NOMO-1 treated with DMSO at 0.1 percent for 48 hours (cell line): ENCODE results near the gene AGXT2.
"Not testable (repeated sequence)": the region's sequence is repeated elsewhere in the genome, so short reads cannot be mapped to it uniquely, and the experiment has no call there.

Experiments
- DNase-seq: peaks from one replicate; lab custom pipeline; 2025; ENCODE audit not compliant: unreplicated experiment; lab: John Stamatoyannopoulos, UW

The AGXT2 gene

DNA sequence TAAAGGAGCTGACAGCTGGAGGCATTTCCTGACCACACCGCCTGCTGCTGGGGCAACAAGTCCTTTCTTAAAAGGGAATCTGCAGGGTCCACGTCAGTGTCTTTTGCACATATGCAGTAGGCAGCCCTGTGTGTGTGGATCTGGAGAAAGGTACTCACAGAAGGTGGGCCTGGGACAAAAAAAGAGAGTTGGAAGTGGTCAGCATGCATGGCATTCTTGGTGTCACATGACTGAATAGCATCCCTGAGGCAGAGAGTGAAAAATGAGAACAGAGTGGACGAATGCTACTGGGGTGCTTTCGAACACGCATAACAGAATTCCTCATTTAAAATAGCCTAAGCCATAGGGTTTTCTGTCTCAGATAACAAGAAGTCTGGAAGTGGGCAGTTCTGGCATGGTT lies 71.4 kb downstream of the AGXT2 start:
- DNase-seq, result no peak

DNA sequence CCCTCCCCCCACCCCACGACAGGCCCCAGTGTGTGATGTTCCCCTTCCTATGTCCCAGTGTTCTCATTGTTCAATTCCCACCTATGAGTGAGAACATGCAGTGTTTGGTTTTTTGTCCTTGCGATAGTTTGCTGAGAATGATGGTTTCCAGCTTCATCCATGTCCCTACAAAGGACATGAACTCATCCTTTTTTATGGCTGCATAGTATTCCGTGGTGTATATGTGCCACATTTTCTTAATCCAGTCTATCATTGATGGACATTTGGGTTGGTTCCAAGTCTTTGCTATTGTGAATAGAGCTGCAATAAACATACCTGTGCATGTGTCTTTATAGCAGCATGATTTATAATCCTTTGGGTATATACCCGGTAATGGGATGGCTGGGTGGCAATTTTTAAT lies 76.1 kb downstream of the AGXT2 start:
- DNase-seq, result not testable (repeated sequence)

DNA sequence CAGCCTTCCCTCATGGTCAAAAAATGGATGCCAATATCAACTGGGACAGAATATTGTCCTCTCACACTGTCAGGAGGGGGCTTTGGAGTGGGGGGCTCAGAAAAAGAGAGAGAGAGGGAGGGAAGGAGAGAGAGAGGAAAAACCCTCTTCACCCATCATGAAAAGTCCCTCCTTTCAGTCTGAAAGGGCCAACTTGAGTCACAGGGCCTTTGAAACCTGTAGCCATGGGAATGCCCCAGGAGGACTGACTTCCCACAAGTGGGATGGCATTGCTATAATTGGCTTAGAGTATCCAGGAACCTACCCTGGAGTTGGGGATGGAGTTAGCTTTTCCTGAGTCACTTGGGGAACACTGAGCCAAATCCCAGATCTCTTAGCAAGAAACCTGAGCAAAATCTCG lies 77.2 kb downstream of the AGXT2 start:
- no peak for DNase-seq

DNA sequence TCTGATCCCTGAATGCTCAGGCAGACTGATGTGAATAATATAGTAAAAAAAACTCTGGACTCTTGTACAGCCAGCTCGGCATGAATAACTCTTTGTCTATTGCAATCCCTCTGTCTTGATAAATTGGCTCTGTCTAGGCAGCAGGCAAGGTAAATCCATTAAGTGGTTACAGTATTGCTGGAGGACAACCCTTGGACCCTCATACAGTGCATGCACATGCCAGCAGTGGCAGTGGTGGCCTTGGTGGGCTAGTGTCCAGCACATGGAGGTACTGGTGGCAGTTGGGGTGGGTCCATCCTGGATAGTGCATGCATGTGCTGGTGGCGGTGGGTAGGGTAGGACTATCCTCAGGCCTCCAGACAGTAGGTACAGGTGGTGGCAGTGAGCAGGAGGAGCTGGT lies 79.5 kb downstream of the AGXT2 start:
- DNase-seq, result no peak

DNA sequence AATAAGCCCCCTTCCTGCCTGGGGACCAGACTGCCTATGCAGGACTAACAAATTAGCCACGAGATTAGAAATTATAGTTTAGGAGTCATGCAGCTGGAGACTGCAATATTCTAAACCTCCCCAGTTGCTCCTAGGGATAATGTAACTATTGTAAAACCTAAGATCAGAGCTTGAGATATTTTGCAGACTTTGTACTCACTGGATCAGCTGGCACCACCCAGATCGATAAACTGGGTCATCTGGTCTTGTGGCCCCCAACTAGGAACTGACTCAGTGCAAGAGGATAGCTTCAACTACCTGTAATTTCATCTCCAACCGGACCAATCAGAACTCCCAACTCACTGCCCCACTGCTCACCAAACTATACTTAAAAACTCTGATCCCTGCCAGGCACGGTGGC lies 80.2 kb downstream of the AGXT2 start:
- DNase-seq, result no peak

DNA sequence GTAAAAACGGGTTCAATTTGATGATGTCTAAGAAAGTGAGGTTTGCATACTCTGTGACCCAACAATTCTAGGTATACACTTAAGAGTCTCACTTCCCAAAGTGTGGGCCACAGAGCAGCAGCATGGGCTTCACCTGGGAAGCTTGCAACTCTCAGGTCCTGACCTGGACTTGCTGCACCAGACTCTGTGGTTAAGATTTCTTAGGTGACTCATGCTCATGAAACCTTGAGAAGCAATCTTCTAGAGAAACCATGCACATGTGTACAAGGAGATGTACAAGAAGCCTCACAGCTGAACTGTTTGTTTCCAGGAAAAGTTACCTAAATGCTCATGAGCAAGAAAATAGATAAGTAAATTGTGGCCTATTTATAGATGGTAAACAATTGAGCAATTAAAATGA lies 88.4 kb downstream of the AGXT2 start:
- DNase-seq, result peak; percentile 24

DNA sequence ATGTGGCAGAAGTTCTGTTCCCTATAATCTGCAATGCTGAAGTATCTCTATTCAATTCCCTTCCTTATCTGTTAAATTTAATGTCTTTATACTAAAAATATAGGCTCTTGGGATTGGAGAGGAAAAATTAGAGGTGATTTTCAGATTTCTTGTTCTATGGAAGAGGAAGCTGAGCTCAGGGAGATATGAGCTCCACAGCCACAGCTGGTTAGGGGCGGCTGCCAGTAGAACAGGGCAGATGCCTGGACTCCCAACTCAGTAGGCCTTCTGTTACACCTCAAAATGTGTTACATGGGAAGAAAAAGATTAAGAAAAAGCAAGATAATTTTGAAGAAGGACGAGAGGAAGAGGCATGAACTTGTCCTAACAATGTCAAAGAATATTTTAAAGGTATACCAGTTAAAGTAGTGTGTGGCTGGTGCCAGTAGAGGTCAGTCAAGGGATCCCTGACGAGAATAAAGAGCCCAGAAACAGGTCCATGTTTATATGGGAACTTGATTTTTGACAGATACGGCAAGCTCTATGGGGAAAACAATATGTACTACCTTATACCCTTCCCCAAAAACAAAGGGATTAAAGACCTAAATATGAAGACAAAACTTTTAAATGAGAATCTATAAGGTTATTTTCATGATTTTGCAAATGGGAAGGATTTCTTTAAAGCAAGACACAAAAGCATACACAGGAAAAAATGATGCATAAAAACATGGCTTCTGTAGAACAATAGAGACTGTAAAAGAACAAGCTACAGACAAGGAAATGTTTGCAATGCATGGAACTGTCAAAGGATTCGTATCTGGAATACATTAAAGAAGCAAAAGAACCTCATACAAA lies 89.7 kb downstream of the AGXT2 start:
- DNase-seq, result peak; percentile 33

DNA sequence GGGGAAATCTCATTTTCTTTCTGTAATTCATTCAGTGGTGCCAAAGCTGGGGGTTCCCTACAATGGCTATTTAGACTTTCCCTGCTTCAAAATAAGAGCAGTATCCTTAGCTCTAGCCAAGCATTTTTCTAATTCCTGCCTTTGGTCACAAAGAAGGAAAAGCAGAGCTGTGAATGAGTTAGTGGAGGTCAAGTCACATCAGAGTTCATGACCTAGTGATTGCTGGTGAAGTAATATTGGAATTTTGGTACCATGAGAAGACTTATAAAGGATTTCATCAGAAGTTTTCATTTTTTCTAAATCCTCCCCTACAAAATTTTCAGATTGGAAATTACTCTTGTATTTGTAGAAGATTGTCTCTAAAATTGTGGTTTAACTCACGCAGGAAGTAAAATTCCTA lies 90.4 kb downstream of the AGXT2 start:
- no peak for DNase-seq
